Smooth muscle cell (in vitro differentiated cells): ENCODE measurements around the gene PHF2. TPM values are rescaled to one million over a fixed set of nuclear protein-coding genes. Genes with fewer than 3 reads are reported as not detected.

Source experiments
- DNase-seq: peaks from one replicate; lab custom pipeline; 2025; ENCODE audit not compliant: unreplicated experiment; lab: John Stamatoyannopoulos, UW
- H2AFZ ChIP-seq: fragments of 200-600 bp; sonication (generic); 2 replicates; pipeline ENCODE4 v1.6.0; 2016; ENCODE audit warnings: antibody characterized with exemption, low read depth, mild to moderate bottlenecking
- H3F3A ChIP-seq: fragments of 200-600 bp; sonication (generic); 2 replicates; pipeline ENCODE4 v1.6.0; 2017; ENCODE audit warnings: antibody characterized with exemption, low read depth
- H3K27ac ChIP-seq: fragments of 200-600 bp; sonication (generic); 2 replicates; pipeline ENCODE4 v1.5.1; 2016; ENCODE audit warnings: low read depth, mild to moderate bottlenecking
- H3K27me3 ChIP-seq: fragments of 200-600 bp; sonication (generic); 2 replicates; pipeline ENCODE4 v1.6.1; 2016; ENCODE audit warnings: low read depth, mild to moderate bottlenecking
- H3K36me3 ChIP-seq: fragments of 200-600 bp; sonication (generic); 2 replicates; pipeline ENCODE4 v1.5.1; 2016; ENCODE audit warnings: low read depth
- H3K4me1 ChIP-seq: fragments of 200-600 bp; sonication (generic); 2 replicates; pipeline ENCODE4 v1.5.1; 2016; ENCODE audit warnings: low read depth
- H3K4me2 ChIP-seq: fragments of 200-600 bp; sonication (generic); 2 replicates; pipeline ENCODE4 v1.6.0; 2016; ENCODE audit warnings: mild to moderate bottlenecking
- H3K4me3 ChIP-seq: fragments of 200-600 bp; sonication (generic); 2 replicates; pipeline ENCODE4 v1.5.1; 2016; ENCODE audit warnings: mild to moderate bottlenecking
- H3K79me2 ChIP-seq: fragments of 200-600 bp; sonication (generic); 2 replicates; pipeline ENCODE4 v1.6.0; 2016; ENCODE audit warnings: low read depth, mild to moderate bottlenecking
- H3K9ac ChIP-seq: fragments of 200-600 bp; sonication (generic); 2 replicates; pipeline ENCODE4 v1.6.0; 2016; ENCODE audit warnings: low read depth
- H3K9me3 ChIP-seq: fragments of 200-600 bp; sonication (generic); replicated peaks from 2 replicates; pipeline ENCODE4 v1.5.1; 2016; ENCODE audit warnings: low read depth
- H4K20me1 ChIP-seq: fragments of 200-600 bp; sonication (generic); 2 replicates; pipeline ENCODE4 v1.6.0; 2016; ENCODE audit warnings: low read depth
- WGBS: methylation state at CpG from one replicate; pipeline ENCODE4 v1.1.7; 2016; ENCODE audit warnings: low lambda C conversion rate; 5-methylcytosine and 5-hydroxymethylcytosine counted together
- polyA plus RNA-seq: library from polyadenylated mRNA; unstranded; fragments of >200 nt; fragmentation: Nextera tagmentation; extraction: Ambion mirVana; gene quantifications from 2 replicates; pipeline ENCODE4 v1.2.1, GENCODE V29; 2016
- total RNA-seq: library from RNA; depleted of rRNA; stranded (reverse); fragments of >200 nt; gene quantifications from 2 replicates; pipeline ENCODE4 v1.2.3, GENCODE V29; 2014
- TF ChIP-seq, protein P1 (sequence below): fragments of 200-600 bp; sonication (generic); IDR thresholded peaks from 2 replicates; pipeline ENCODE4 v1.5.1; 2017; ENCODE audit warnings: borderline replicate concordance, mild to moderate bottlenecking, antibody characterized with exemption; ENCODE audit not compliant: insufficient read depth, poor library complexity, severe bottlenecking

Gene PHF2
- total and polyA plus RNA-seq, 2 experiments from 2014 or later: 11.1 to 18.3 TPM

DNA sequence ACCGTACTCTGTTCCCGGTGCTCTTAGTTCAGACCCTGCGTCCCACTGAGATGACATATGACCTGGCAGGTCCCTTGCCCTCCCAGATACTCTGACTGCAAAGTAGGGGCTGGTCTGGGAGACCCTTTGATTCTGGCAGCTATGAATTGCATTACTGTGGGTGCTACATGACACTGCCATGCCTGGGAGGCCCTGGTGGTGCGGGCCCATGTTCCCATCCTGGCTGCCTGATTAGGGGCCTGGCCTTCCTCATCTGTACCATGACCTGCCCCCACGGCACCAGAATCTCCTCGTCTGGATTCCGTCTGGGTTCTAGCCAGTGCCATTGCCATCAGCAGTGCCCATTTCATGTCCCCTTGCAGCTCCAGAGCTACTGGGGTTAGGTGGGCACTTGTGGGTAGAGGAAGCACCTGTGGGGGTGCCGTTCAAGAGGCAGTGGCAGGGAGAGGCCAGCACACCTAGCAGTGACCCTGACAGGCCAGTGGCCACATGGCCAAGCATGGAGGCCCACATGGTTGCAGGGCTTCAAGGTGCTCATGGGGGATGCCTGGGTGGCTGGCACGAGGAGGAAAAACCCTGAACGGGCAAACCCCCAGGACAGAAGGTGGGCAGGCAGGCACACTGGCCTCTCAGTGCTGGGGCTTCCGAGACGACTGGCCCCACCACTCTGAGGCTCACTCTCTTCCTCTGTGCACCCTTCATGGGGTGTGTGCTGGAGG is 69.7 kb downstream of the PHF2 start:
- 96% methylated on average over 12 of the region's 12 CpGs for WGBS
- Histone ChIP-seq H3K9ac (no peak overlapping the region), H3K4me1 (no peaks in the 10 kb centered on the region), H3K27ac (no peak overlapping the region), H2AFZ (no peak overlapping the region), H3K79me2 (no peaks in the 10 kb centered on the region), H3K4me2 (no peak overlapping the region), H3K4me3 (no peak overlapping the region), H3K36me3 (no peaks in the 10 kb centered on the region), H3K9me3 (no peaks in the 10 kb centered on the region), H3F3A (no peaks in the 10 kb centered on the region), H3K27me3 (no peaks in the 10 kb centered on the region), H4K20me1 (no peaks in the 10 kb centered on the region)
- TF ChIP-seq, protein P1, sequence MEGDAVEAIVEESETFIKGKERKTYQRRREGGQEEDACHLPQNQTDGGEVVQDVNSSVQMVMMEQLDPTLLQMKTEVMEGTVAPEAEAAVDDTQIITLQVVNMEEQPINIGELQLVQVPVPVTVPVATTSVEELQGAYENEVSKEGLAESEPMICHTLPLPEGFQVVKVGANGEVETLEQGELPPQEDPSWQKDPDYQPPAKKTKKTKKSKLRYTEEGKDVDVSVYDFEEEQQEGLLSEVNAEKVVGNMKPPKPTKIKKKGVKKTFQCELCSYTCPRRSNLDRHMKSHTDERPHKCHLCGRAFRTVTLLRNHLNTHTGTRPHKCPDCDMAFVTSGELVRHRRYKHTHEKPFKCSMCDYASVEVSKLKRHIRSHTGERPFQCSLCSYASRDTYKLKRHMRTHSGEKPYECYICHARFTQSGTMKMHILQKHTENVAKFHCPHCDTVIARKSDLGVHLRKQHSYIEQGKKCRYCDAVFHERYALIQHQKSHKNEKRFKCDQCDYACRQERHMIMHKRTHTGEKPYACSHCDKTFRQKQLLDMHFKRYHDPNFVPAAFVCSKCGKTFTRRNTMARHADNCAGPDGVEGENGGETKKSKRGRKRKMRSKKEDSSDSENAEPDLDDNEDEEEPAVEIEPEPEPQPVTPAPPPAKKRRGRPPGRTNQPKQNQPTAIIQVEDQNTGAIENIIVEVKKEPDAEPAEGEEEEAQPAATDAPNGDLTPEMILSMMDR: no peak
- no peak for DNase-seq

DNA sequence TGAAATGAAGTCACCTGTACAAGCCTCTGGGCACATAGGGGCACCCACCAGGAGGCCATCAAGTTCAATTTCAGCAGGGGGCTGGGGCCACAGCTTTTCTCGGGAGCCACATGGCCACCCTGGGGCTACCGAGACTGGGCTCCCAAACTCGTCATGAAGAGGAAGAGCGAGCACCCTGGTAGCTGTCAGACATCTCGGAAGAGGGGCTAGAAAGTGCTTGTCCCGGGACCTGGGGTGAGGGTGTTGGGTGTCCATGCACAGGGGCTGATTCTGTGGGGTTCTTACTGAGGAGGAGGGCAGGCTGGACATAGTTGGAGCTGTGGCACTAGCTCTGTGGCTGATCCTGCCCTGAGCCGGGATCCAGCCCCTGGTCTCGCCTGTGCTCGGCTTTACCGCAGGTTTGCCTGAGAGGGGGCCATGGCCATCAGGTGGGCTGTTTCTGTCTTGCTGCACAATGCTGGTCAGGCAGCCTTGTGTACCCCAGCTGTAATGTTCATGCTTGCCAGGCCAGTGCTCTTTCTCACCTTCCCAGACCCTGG is 70.3 kb downstream of the PHF2 start:
- no peak overlapping the region for H3K4me2 ChIP-seq
- no peak overlapping the region for H3K4me3 ChIP-seq
- H3K27ac ChIP-seq: no peak overlapping the region
- no peaks in the 10 kb centered on the region for H3K9me3 ChIP-seq
- WGBS: 98% methylated on average over 10 of the region's 10 CpGs
- TF ChIP-seq, protein P1: no peak
- no peak overlapping the region for H2AFZ ChIP-seq
- no peaks in the 10 kb centered on the region for H3K4me1 ChIP-seq
- no peaks in the 10 kb centered on the region for H4K20me1 ChIP-seq
- H3K36me3 ChIP-seq: no peaks in the 10 kb centered on the region
- no peaks in the 10 kb centered on the region for H3K79me2 ChIP-seq
- no peak for DNase-seq
- H3K9ac ChIP-seq: no peak overlapping the region
- H3K27me3 ChIP-seq: no peaks in the 10 kb centered on the region
- H3F3A ChIP-seq: no peaks in the 10 kb centered on the region

DNA sequence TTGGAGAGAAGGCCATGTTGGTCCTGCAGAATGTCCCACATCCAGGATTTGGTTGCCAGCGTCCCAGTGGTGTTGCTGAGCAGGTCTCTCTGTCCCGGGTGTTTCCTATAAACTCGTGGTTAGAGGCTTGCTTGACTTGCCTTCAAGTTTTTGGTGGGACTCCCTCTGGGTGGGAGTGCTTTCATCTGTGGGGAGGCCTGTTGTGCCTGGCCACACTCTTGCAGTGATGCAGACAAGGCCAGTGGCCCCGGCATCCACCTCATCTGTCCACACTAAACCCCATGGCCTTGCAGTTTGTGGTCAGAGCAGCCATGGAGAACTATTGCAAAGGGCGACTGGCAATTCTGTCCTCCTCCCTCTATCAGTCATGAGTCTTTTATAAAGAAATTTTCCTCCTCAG is 71.8 kb downstream of the PHF2 start:
- Histone ChIP-seq H3K27me3 (no peaks in the 10 kb centered on the region), H3K9ac (no peak overlapping the region), H3K4me3 (no peak overlapping the region), H3K27ac (no peak overlapping the region), H2AFZ (no peak overlapping the region), H3K79me2 (no peaks in the 10 kb centered on the region), H3F3A (no peaks in the 10 kb centered on the region), H3K36me3 (no peaks in the 10 kb centered on the region), H3K4me1 (no peaks in the 10 kb centered on the region), H4K20me1 (no peaks in the 10 kb centered on the region), H3K4me2 (no peak overlapping the region), H3K9me3 (no peaks in the 10 kb centered on the region)
- WGBS: 100% methylated on average over 5 of the region's 5 CpGs
- no peak for DNase-seq
- TF ChIP-seq, protein P1: no peak

DNA sequence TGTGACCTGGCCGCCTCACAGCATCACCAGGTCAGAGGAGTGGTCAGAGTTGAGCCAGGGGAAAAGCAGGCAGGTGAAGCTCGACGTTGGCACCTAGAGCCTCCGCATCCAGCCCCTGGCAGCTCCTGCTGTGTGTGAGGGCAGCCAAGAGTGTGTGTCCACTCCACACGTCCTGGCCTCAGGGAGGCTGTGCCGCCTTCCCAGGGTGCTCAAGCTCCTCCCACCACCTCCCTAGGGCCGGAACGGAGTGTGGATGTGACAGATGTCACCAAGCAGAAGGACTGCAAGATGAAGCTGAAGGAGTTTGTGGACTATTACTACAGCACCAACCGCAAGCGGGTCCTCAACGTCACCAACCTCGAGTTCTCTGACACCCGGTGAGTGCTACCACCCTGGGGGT is 72.5 kb downstream of the PHF2 start:
- H3F3A ChIP-seq: no peaks in the 10 kb centered on the region
- no peaks in the 10 kb centered on the region for H3K79me2 ChIP-seq
- H3K4me3 ChIP-seq: no peak overlapping the region
- H4K20me1 ChIP-seq: no peaks in the 10 kb centered on the region
- H3K36me3 ChIP-seq: no peaks in the 10 kb centered on the region
- no peak overlapping the region for H3K27ac ChIP-seq
- 97% methylated on average over 13 of the region's 13 CpGs for WGBS
- H3K9me3 ChIP-seq: no peaks in the 10 kb centered on the region
- no peak overlapping the region for H3K9ac ChIP-seq
- no peak overlapping the region for H3K4me2 ChIP-seq
- H3K27me3 ChIP-seq: no peaks in the 10 kb centered on the region
- TF ChIP-seq, protein P1: no peak
- DNase-seq: no peak
- no peak overlapping the region for H2AFZ ChIP-seq
- H3K4me1 ChIP-seq: no peaks in the 10 kb centered on the region
